Right lobe of liver (tissue), 6 donors: Measurements from ENCODE around the gene KIAA1958. TPM values are rescaled to one million over a fixed set of nuclear protein-coding genes. Genes with fewer than 3 reads are reported as not detected.
A peak's percentile ranks its signal among the peaks of the same experiment; 100 is the strongest.

ENCODE experiments used
- ATAC-seq, 4 donors: fragments of 200-7000 bp; cut with Tn5 transposase; one replicate each; pipeline ENCODE4 v1.9.1; 2020; ENCODE audit warnings: mild to moderate bottlenecking in 4 of 4, moderate library complexity in 4 of 4
- DNase-seq, 3 donors: peaks; one replicate each; pipeline ENCODE4 v3.0.0-alpha.2; 2020
- H3K27ac ChIP-seq, 3 donors: fragments of 200-600 bp; one replicate each; pipeline ENCODE4 v1.8.0; 2022
- H3K27me3 ChIP-seq, 2 donors: fragments of 200-600 bp; one replicate each; pipeline ENCODE4 v1.8.0; 2022
- H3K36me3 ChIP-seq, 4 donors: fragments of 200-600 bp; sonication (generic) in 1 of 4; one replicate each; pipeline versions ENCODE4 v1.5.1 to v1.8.0; 2017 to 2022; ENCODE audit warnings: control low read depth in 1 of 4
- H3K4me1 ChIP-seq, 4 donors: fragments of 200-600 bp; sonication (generic) in 1 of 4; one replicate each; pipeline versions ENCODE4 v1.5.1 to v1.8.0; 2017 to 2022; ENCODE audit warnings: control low read depth in 1 of 4
- H3K4me3 ChIP-seq, 3 donors: fragments of 200-600 bp; one replicate each; pipeline ENCODE4 v1.8.0; 2022
- H3K9me3 ChIP-seq, 4 donors: fragments of 200-600 bp; sonication (generic) in 1 of 4; one replicate each; pipeline versions ENCODE4 v1.5.1 to v1.8.0; 2017 to 2022; ENCODE audit warnings: control low read depth in 1 of 4
- CTCF ChIP-seq, 4 donors: fragments of 200-600 bp in 3 of 4; fragments of 450-650 bp in 1 of 4; IDR thresholded peaks; one replicate each; pipeline versions ENCODE4 v1.5.1 to v1.8.0; 2016 to 2022; ENCODE audit warnings: antibody characterized with exemption in 4 of 4, mild to moderate bottlenecking in 2 of 4
- POLR2A ChIP-seq: fragments of 450-650 bp; IDR thresholded peaks from one replicate; pipeline ENCODE4 v1.6.1; 2017; ENCODE audit warnings: antibody characterized with exemption, mild to moderate bottlenecking
- WGBS: methylation state at CpG from one replicate; pipeline ENCODE4 v1.1.6; 2018; ENCODE audit warnings: low coverage, low lambda C conversion rate; ENCODE audit not compliant: insufficient coverage; ENCODE audit errors: missing lambda C conversion rate; 5-methylcytosine and 5-hydroxymethylcytosine counted together
- intact Hi-C, 2 donors: fragments of 100-400 bp; cut with DNase I; formaldehyde crosslinking; loops; one replicate each; pipeline versions ENCODE4 v1.11.2 to v1.14.1; 2022
- total RNA-seq, 6 experiments: library from RNA; depleted of rRNA in 2 of 6; stranded (reverse); fragments of >200 nt in 2 of 6; fragmentation: NEBNext Ultra II Directional in 3 of 6; extraction: Animal tissue kit (Norgen Biotek cat#: 25700) in 3 of 6; gene quantifications; one replicate each; pipeline versions ENCODE4 v1.1.0 to v1.2.4, GENCODE V29; 2016 to 2023
- donor health status: DM: no; HTN: yes; CAD: no.
- donor health status: DM: no; HTN: no; CAD: no.
- donor health status: DM: no; HTN: no; CAD: no.
- donor health status: DM: no; HTN: yes; CAD: no.
- donor health status: DM: no; HTN: yes; CAD: no.

Gene KIAA1958
- total RNA-seq, 6 experiments from 2014 or later = 5.7 to 8.1 (median 7.0) TPM

- no peak overlapping the region for H3K4me3 ChIP-seq
- no peak overlapping the region for H3K27ac ChIP-seq
- no peaks in the 10 kb centered on the region for H3K4me1 ChIP-seq
- peak in 2 of 4 donors; percentile 32 to 46 for ATAC-seq
- no peaks in the 10 kb centered on the region for H3K27me3 ChIP-seq
- no peaks in the 10 kb centered on the region for H3K9me3 ChIP-seq
- TF ChIP-seq CTCF (IDR thresholded peaks at IDR 0.05) (no peak), POLR2A (no peak)
- intact Hi-C loops = no loop called here
- WGBS = 82% methylated on average over 5 of the region's 6 CpGs
- no peak for DNase-seq
- no peaks in the 10 kb centered on the region for H3K36me3 ChIP-seq
These were observed 143.3 kb downstream of the KIAA1958 start for GRCh38 chr9:112629671-112630485.

- no peak for DNase-seq
These were observed 144.9 kb downstream of the KIAA1958 start for GRCh38 chr9:112631313-112632070.

GRCh38 chr9:112640311-112640710 is 153.7 kb downstream of the KIAA1958 start:
- WGBS = 98% methylated on average over 4 of the region's 4 CpGs
- no peak for TF ChIP-seq POLR2A
- no peak for TF ChIP-seq CTCF (IDR thresholded peaks at IDR 0.05)
- Histone ChIP-seq H3K9me3 (no peaks in the 10 kb centered on the region), H3K4me3 (no peak overlapping the region), H3K4me1 (no peaks in the 10 kb centered on the region), H3K27me3 (no peaks in the 10 kb centered on the region), H3K36me3 (no peaks in the 10 kb centered on the region), H3K27ac (no peak overlapping the region)
- DNase-seq (no peak), ATAC-seq (no peak)
- intact Hi-C loops = no loop called here

More at GRCh38 chr9:112631313-112632070, 144.9 kb downstream of the KIAA1958 start:
- intact Hi-C loops = no loop called here
- H3K36me3 ChIP-seq = no peaks in the 10 kb centered on the region
- H3K27me3 ChIP-seq = no peaks in the 10 kb centered on the region
- no peak overlapping the region for H3K4me3 ChIP-seq
- H3K9me3 ChIP-seq = no peaks in the 10 kb centered on the region
- no peak for ATAC-seq
- TF ChIP-seq POLR2A (no peak), CTCF (IDR thresholded peaks at IDR 0.05) (no peak)
- H3K27ac ChIP-seq = no peak overlapping the region
- WGBS = 61% methylated on average over 3 of the region's 3 CpGs
- no peaks in the 10 kb centered on the region for H3K4me1 ChIP-seq

- 91% methylated on average over 2 of the region's 3 CpGs for WGBS
- no peaks in the 10 kb centered on the region for H3K27me3 ChIP-seq
- TF ChIP-seq CTCF (IDR thresholded peaks at IDR 0.05) (no peak), POLR2A (no peak)
- DNase-seq (no peak), ATAC-seq (no peak)
- H3K27ac ChIP-seq = no peak overlapping the region
- no peaks in the 10 kb centered on the region for H3K36me3 ChIP-seq
- H3K9me3 ChIP-seq = no peaks in the 10 kb centered on the region
- no peak overlapping the region for H3K4me3 ChIP-seq
- intact Hi-C loops = no loop called here
- no peaks in the 10 kb centered on the region for H3K4me1 ChIP-seq
These were observed 155.5 kb downstream of the KIAA1958 start for GRCh38 chr9:112642126-112642525.
